K562 (cell line): Measurements from ENCODE around the gene FAM89B. TPM values are rescaled to one million over a fixed set of nuclear protein-coding genes. Genes with fewer than 3 reads are reported as not detected.

Source experiments
- ATF7 ChIP-seq: fragments of 450-650 bp; IDR thresholded peaks from 2 replicates; pipeline ENCODE4 v1.7.1; 2014; ENCODE audit warnings: mild to moderate bottlenecking, moderate library complexity
- HNRNPL ChIP-seq: fragments of 200-400 bp; formaldehyde crosslinking; IDR thresholded peaks from 2 replicates; pipeline ENCODE4 v1.6.1; 2017; ENCODE audit warnings: low read depth, mild to moderate bottlenecking, low read length
- HNRNPLL ChIP-seq: fragments of 200-400 bp; formaldehyde crosslinking; IDR thresholded peaks from 2 replicates; pipeline ENCODE4 v1.6.1; 2017; ENCODE audit warnings: low read length, low read depth, mild to moderate bottlenecking; ENCODE audit not compliant: poor library complexity, severe bottlenecking
- L3MBTL2 ChIP-seq: fragments of 450-650 bp; IDR thresholded peaks from 2 replicates; pipeline ENCODE4 v1.6.1; 2016; ENCODE audit warnings: mild to moderate bottlenecking, moderate library complexity
- LEF1 ChIP-seq: fragments of 450-650 bp; IDR thresholded peaks from 2 replicates; pipeline ENCODE4 v1.6.1; 2016; ENCODE audit warnings: mild to moderate bottlenecking
- NR4A1 ChIP-seq, 2 experiments: fragments of 250-450 bp in 1 of 2; fragments of 450-650 bp in 1 of 2; sonication (Bioruptor Pico) in 1 of 2; IDR thresholded peaks; 2 replicates each; pipeline versions ENCODE4 v1.4.0 to v1.6.1; 2016 to 2020; ENCODE audit warnings: mild to moderate bottlenecking in 2 of 2, missing compliant biosample characterization in 1 of 2, missing genetic modification characterization in 1 of 2, moderate library complexity in 1 of 2
- TCF7 ChIP-seq: sonication (generic); IDR thresholded peaks from 2 replicates; pipeline ENCODE4 v1.6.1; 2016; ENCODE audit warnings: antibody characterized with exemption, borderline replicate concordance
- ZFP91 ChIP-seq: sonication (generic); formaldehyde crosslinking; IDR thresholded peaks from 2 replicates; pipeline ENCODE4 v1.8.0; 2022; ENCODE audit warnings: mild to moderate bottlenecking, missing genetic modification reagents
- ZNF184 ChIP-seq: sonication (generic); formaldehyde crosslinking; IDR thresholded peaks from 2 replicates; pipeline ENCODE4 v1.5.0; 2020; ENCODE audit warnings: missing genetic modification reagents
- ZNF408 ChIP-seq: fragments of 250-450 bp; sonication (Bioruptor Pico); IDR thresholded peaks from 2 replicates; pipeline ENCODE4 v1.4.0; 2020; ENCODE audit warnings: low read depth, mild to moderate bottlenecking, moderate library complexity
- ZNF609 ChIP-seq: sonication (generic); formaldehyde crosslinking; IDR thresholded peaks from 2 replicates; pipeline ENCODE4 v1.8.1; 2023; ENCODE audit warnings: missing genetic modification reagents, mild to moderate bottlenecking, borderline replicate concordance
- ZNF644 ChIP-seq: fragments of 200-800 bp; sonication (Bioruptor generic); IDR thresholded peaks from 2 replicates; pipeline ENCODE4 v1.6.1; 2016; ENCODE audit warnings: low read depth, missing genetic modification characterization, missing compliant biosample characterization
- ZNF76 ChIP-seq: fragments of 250-450 bp; sonication (Bioruptor Pico); IDR thresholded peaks from 2 replicates; pipeline ENCODE4 v1.4.0; 2020; ENCODE audit warnings: mild to moderate bottlenecking, moderate library complexity, borderline replicate concordance
- ZNF764 ChIP-seq: fragments of 250-450 bp; sonication (Bioruptor Pico); IDR thresholded peaks from 2 replicates; pipeline ENCODE4 v1.4.0; 2020; ENCODE audit warnings: low read depth, mild to moderate bottlenecking, moderate library complexity
- ZNF785 ChIP-seq: fragments of 250-450 bp; sonication (Bioruptor Pico); IDR thresholded peaks from 2 replicates; pipeline ENCODE4 v1.4.0; 2020; ENCODE audit warnings: mild to moderate bottlenecking
- ZZZ3 ChIP-seq: fragments of 450-650 bp; IDR thresholded peaks from 2 replicates; pipeline ENCODE4 v1.6.1; 2016; ENCODE audit warnings: antibody characterized with exemption, mild to moderate bottlenecking, moderate library complexity
- polyA plus RNA-seq, 8 experiments: library from polyadenylated mRNA; depleted of rRNA in 4 of 8; stranded (reverse) in 5 of 8; unstranded in 3 of 8; fragments of >200 nt; fragmentation: Nextera tagmentation in 2 of 8; fragmentation: Illumina TruSeq in 1 of 8; extraction: Ambion mirVana in 2 of 8; extraction: Trizol in 1 of 8; gene quantifications; 2 replicates each; pipeline versions ENCODE4 v1.2.1 to v1.2.3, GENCODE V29; 2011 to 2014; ENCODE audit warnings: inconsistent platforms in 1 of 8, missing spikeins in 1 of 8
- total RNA-seq, 7 experiments: library from RNA; depleted of rRNA in 6 of 7; stranded (reverse); fragments of >200 nt in 6 of 7; fragmentation: Illumina TruSeq in 2 of 7; extraction: Trizol in 2 of 7; gene quantifications; 2 replicates each; pipeline versions ENCODE4 v1.2.1 to v1.2.3, GENCODE V29; 2011 to 2021; ENCODE audit warnings: low replicate concordance in 1 of 7
- TF ChIP-seq, protein P1 (sequence below), 3 experiments: IDR thresholded peaks in 2 of 3; conservative IDR thresholded peaks in 1 of 3; 2 replicates each; pipeline ENCODE4 v1.5.1; 2011 to 2012; ENCODE audit warnings: low read length in 3 of 3, mild to moderate bottlenecking in 3 of 3, control low read depth in 2 of 3, improper control_type of control experiment in 1 of 3, inconsistent platforms in 1 of 3, low read depth in 1 of 3, mixed read lengths in 1 of 3, moderate library complexity in 1 of 3; ENCODE audit not compliant: insufficient read depth in 2 of 3

The FAM89B gene
- total and polyA plus RNA-seq, 9 of the 15 experiments (the other 6 are each of a cell fraction or from before 2014, with no cell fraction given): 0.32 to 27.6 (median 11.9) TPM

GRCh38 chr11:65540290-65541092 lies 31.8 kb upstream of the FAM89B start (continued):
- TF ChIP-seq, protein P1, sequence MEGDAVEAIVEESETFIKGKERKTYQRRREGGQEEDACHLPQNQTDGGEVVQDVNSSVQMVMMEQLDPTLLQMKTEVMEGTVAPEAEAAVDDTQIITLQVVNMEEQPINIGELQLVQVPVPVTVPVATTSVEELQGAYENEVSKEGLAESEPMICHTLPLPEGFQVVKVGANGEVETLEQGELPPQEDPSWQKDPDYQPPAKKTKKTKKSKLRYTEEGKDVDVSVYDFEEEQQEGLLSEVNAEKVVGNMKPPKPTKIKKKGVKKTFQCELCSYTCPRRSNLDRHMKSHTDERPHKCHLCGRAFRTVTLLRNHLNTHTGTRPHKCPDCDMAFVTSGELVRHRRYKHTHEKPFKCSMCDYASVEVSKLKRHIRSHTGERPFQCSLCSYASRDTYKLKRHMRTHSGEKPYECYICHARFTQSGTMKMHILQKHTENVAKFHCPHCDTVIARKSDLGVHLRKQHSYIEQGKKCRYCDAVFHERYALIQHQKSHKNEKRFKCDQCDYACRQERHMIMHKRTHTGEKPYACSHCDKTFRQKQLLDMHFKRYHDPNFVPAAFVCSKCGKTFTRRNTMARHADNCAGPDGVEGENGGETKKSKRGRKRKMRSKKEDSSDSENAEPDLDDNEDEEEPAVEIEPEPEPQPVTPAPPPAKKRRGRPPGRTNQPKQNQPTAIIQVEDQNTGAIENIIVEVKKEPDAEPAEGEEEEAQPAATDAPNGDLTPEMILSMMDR (IDR thresholded peaks at IDR 0.05 in 2 of 3, conservative IDR thresholded peaks at IDR 0.05 in 1 of 3; ENCODE audit: insufficient read depth in 2 of 3, low read depth in 1 of 3, low read length in 3 of 3): peak; percentile 88 to 94 (median 92)
- 0 out of 2 replicates have a peak, but pooled peaks have one; percentile 33 for TF ChIP-seq ZNF76 (CRISPR knock-in tag)
- peak; percentile 54; the same call in 1 of the 2 replicates for TF ChIP-seq HNRNPL
- no peak for TF ChIP-seq ZNF764 (CRISPR knock-in tag)
- TF ChIP-seq TCF7: no peak
- TF ChIP-seq LEF1: no peak
- peak; percentile 75 for TF ChIP-seq L3MBTL2
- no peak for TF ChIP-seq ZZZ3
- TF ChIP-seq ATF7: 0 out of 2 replicates have a peak, but pooled peaks have one; percentile 62
- TF ChIP-seq ZNF609 (CRISPR knock-in tag): no peak
- no peak for TF ChIP-seq NR4A1 (CRISPR knock-in tag; IDR thresholded peaks at IDR 0.05)
- TF ChIP-seq NR4A1 (tag; IDR thresholded peaks at IDR 0.05): no peak
- TF ChIP-seq ZNF408 (CRISPR knock-in tag): no peak
- 0 out of 2 replicates have a peak, but pooled peaks have one; percentile 27 for TF ChIP-seq ZFP91
- TF ChIP-seq ZNF785 (CRISPR knock-in tag): no peak
- no peak for TF ChIP-seq ZNF644 (tag)
- TF ChIP-seq HNRNPLL: no peak
- TF ChIP-seq ZNF184 (CRISPR knock-in tag): no peak
